Prostate gland (tissue), 2 donors: ENCODE data around the gene PTPN14. TPM values are rescaled to one million over a fixed set of nuclear protein-coding genes. Genes with fewer than 3 reads are reported as not detected.
"Not testable (repeated sequence)": the region's sequence is repeated elsewhere in the genome, so short reads cannot be mapped to it uniquely, and the experiment has no call there.

ENCODE experiments used
- DNase-seq: peaks from one replicate; pipeline ENCODE4 v3.0.0-alpha.2; 2019; ENCODE audit warnings: low spot score
- H3K27ac ChIP-seq, 2 donors: fragments of 200-600 bp; sonication (generic); 2 replicates each; pipeline ENCODE4 v1.5.1; 2017 to 2019
- H3K27me3 ChIP-seq: fragments of 200-600 bp; sonication (generic); replicated peaks from 2 replicates; pipeline ENCODE4 v1.5.1; 2019; ENCODE audit not compliant: insufficient read depth
- H3K36me3 ChIP-seq, 2 donors: fragments of 200-600 bp; sonication (generic); 1 replicate in 1 of 2; 2 replicates in 1 of 2; pipeline versions ENCODE4 v1.5.1 to v1.8.1; 2017 to 2019
- H3K4me1 ChIP-seq: fragments of 200-600 bp; sonication (generic); replicated peaks from 2 replicates; pipeline ENCODE4 v1.5.1; 2019
- H3K4me3 ChIP-seq, 2 donors: fragments of 200-600 bp; sonication (generic); 2 replicates each; pipeline ENCODE4 v1.5.1; 2017 to 2019
- H3K9me3 ChIP-seq: fragments of 200-600 bp; sonication (generic); 2 replicates; pipeline ENCODE4 v1.5.1; 2017
- POLR2A ChIP-seq: fragments of 450-650 bp; IDR thresholded peaks from one replicate; pipeline ENCODE4 v1.6.1; 2016; ENCODE audit warnings: antibody characterized with exemption, mild to moderate bottlenecking
- POLR2AphosphoS5 ChIP-seq: sonication (generic); formaldehyde crosslinking; IDR thresholded peaks from one replicate; pipeline ENCODE4 v1.6.1; 2017; ENCODE audit warnings: antibody characterized with exemption
- WGBS: methylation state at CpG from one replicate; pipeline ENCODE4 v1.1.5; 2018; 5-methylcytosine and 5-hydroxymethylcytosine counted together
- intact Hi-C: fragments of 100-400 bp; cut with DNase I; formaldehyde crosslinking; loops from one replicate; pipeline ENCODE4 v1.14.2; 2022
- total RNA-seq, 2 donors: library from RNA; depleted of rRNA; stranded (reverse); fragments of >200 nt; gene quantifications; one replicate each; pipeline ENCODE4 v1.1.0, GENCODE V29; 2016
- TF ChIP-seq, protein P1 (sequence below), 4 experiments: fragments of 200-600 bp in 2 of 4; fragments of 450-650 bp in 2 of 4; sonication (generic) in 2 of 4; IDR thresholded peaks; 1 replicate in 3 of 4; 2 replicates in 1 of 4; pipeline ENCODE4 v1.5.1; 2016 to 2019; ENCODE audit warnings: antibody characterized with exemption in 4 of 4, mild to moderate bottlenecking in 2 of 4, moderate library complexity in 2 of 4

The PTPN14 gene
- total RNA-seq, 2 donors from 2014 or later: 36.6 to 54.0 TPM

DNA sequence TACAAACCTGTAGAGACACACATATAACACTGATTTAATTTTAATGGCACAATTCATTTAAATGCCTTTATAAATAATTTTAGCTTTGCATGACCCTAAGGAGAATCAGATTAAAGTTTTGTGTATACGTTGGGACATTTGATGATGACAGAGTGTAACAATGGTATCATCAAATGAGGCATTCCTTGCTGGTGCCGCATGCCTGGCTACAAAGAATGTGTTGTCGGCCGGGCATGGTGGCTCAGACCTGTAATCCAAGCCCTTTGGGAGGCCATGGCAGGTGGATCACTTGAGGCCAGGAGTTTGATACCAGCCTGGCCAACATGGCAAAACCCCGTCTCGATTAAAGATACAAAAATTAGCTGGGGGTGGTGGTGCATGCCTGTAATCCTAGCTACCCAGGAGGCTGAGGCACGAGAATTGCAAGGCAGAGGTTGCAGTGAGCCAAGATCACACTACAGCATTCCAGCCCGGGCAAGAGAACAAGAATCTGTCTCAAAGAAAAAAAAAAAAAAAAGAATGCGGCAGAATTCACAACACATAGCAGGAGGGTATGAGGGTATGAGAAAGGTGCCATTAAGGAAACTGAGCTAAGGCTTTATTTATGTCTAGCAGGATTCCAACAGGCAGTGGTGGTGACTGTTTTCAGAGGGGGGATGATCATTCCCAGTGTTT lies 58.9 kb downstream of the PTPN14 start:
- intact Hi-C loops: loop anchor here (10.0 kb wide), 1 partner anchor 48 kb away; no protein-coding TSS in a partner anchor
- H3K27ac ChIP-seq: no peak overlapping the region
- WGBS: 73% methylated on average over 9 of the region's 9 CpGs

DNA sequence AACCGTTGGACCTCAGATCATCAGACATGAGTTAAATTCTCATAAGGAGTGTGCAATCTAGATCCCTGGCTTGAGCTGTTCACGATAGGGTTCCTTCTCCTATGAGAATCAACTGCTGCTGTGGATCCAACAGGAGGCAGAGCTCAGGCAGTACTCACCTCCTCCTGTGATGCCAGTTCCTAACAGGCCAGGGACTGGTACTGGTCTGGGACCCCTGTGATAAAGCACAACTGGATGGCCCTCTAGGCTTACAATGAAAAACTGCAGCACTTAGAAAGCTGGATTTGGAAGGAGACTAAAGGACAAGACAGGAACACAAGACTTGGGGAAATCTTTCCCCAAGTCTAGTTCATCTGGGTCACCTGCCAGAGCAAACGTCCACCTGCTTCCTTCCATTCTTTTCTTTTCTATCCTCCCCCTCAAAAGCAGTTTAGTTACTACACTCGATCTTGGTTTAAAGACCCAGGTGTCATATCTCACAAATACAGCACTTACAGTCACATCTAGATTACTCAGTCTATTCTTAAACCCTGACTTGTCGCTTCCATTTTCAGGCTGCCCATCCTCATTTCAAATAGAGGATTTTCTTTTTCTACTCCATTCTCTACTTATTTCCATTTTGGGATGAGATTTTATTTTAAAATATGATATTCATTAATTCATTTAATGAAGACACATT lies 59.8 kb downstream of the PTPN14 start:
- intact Hi-C loops: loop anchor here (10.0 kb wide), 1 partner anchor 47 kb away; no protein-coding TSS in a partner anchor
- 62% methylated on average over 5 of the region's 5 CpGs for WGBS

More for the DNA sequence above, 58.9 kb downstream of the PTPN14 start:
- H3K36me3 ChIP-seq: no peaks in the 10 kb centered on the region
- H3K4me3 ChIP-seq: no peak overlapping the region
- H3K27me3 ChIP-seq: no peaks in the 10 kb centered on the region
- TF ChIP-seq, protein P1, sequence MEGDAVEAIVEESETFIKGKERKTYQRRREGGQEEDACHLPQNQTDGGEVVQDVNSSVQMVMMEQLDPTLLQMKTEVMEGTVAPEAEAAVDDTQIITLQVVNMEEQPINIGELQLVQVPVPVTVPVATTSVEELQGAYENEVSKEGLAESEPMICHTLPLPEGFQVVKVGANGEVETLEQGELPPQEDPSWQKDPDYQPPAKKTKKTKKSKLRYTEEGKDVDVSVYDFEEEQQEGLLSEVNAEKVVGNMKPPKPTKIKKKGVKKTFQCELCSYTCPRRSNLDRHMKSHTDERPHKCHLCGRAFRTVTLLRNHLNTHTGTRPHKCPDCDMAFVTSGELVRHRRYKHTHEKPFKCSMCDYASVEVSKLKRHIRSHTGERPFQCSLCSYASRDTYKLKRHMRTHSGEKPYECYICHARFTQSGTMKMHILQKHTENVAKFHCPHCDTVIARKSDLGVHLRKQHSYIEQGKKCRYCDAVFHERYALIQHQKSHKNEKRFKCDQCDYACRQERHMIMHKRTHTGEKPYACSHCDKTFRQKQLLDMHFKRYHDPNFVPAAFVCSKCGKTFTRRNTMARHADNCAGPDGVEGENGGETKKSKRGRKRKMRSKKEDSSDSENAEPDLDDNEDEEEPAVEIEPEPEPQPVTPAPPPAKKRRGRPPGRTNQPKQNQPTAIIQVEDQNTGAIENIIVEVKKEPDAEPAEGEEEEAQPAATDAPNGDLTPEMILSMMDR (IDR thresholded peaks at IDR 0.05): no peak
- no peak for TF ChIP-seq POLR2AphosphoS5
- no peak for TF ChIP-seq POLR2A
- no peak for DNase-seq
- no peaks in the 10 kb centered on the region for H3K9me3 ChIP-seq
- no peaks in the 10 kb centered on the region for H3K4me1 ChIP-seq

DNA sequence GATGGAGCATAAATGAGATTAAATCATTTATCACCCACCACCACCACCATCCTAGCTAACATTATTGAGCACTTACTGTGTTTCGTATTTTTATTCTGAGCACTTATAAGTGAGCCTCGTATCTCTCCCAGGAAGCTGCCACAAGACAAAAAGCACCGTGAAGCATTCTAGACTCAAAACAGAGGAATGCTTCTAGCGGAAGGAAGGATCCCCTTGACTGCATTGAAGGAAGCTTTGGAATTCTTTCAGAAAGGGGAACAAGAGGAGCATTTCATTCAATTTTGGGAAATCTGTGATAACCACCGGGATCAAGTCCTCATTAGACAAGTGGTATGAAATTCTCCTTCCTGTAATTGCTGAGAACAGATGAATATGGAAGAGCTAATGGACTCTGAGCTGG lies 66.3 kb downstream of the PTPN14 start:
- intact Hi-C loops: no loop called here
- TF ChIP-seq POLR2A (no peak), POLR2AphosphoS5 (no peak)
- TF ChIP-seq, protein P1 (IDR thresholded peaks at IDR 0.05): no peak
- Histone ChIP-seq H3K9me3 (no peaks in the 10 kb centered on the region), H3K27ac (no peak overlapping the region), H3K27me3 (no peaks in the 10 kb centered on the region), H3K4me3 (no peak overlapping the region), H3K4me1 (no peaks in the 10 kb centered on the region), H3K36me3 (no peaks in the 10 kb centered on the region)
- DNase-seq: no peak
- 83% methylated on average over 5 of the region's 5 CpGs for WGBS

More for the DNA sequence above, 59.8 kb downstream of the PTPN14 start:
- Histone ChIP-seq H3K36me3 (no peaks in the 10 kb centered on the region), H3K27ac (no peak overlapping the region), H3K27me3 (no peaks in the 10 kb centered on the region), H3K4me3 (no peak overlapping the region), H3K9me3 (no peaks in the 10 kb centered on the region), H3K4me1 (no peaks in the 10 kb centered on the region)
- no peak for DNase-seq
- no peak for TF ChIP-seq POLR2AphosphoS5
- no peak for TF ChIP-seq POLR2A
- TF ChIP-seq, protein P1 (IDR thresholded peaks at IDR 0.05): no peak

DNA sequence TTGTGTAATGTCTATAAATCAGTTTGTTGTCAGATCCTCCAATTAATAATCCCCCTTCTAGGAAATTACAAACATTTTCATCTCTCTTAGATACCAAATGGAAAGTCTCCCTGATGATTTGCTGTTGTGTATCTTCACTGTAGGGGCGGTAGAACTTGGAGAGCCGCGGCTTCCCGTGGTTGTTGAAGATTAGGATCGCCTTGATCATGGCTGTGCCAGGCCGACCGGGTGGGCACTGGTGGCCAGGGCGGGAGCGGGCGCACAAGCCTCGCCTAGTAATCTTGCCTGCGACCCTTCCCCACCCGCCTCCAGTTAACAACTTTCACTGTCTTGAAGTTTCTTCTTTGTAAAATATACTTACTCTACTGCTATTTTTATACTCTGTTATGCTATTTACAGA lies 68.2 kb downstream of the PTPN14 start:
- intact Hi-C loops, H3K4me1 ChIP-seq, DNase-seq, H3K27me3 ChIP-seq, H3K36me3 ChIP-seq, H3K4me3 ChIP-seq, H3K27ac ChIP-seq, H3K9me3 ChIP-seq: not testable (repeated sequence)
- 79% methylated on average over 13 of the region's 13 CpGs for WGBS

DNA sequence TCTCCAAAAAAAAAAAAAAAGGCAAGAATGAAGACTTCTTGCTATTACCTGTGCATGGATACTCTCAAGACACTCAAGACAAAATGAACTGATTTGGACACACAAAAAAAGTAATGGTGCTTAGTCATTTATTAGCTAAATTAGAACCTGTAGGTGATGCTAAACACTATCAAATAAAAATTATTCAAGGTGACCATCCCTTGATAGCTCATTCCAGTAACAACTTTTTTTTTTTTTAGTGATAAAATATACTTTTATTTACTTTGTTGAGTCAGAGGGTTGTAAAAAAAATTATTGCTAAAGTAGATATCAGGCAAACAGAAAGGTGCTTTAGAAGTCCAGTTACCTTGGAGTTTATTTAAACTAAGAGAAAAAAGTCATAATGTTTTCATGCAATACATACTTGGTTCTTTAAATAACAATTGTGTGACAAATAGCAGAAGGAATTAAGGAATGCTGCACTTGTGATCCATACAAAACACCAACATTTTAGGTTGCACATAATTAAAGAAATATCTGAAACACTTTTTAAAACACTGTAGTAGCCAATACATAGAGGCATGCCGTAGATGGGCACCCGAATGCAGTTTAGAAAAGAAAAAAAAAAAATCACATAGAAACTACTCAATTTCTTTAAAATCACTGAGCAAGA lies 69.3 kb downstream of the PTPN14 start:
- H3K9me3 ChIP-seq, H3K27ac ChIP-seq, intact Hi-C loops, H3K4me3 ChIP-seq, H3K27me3 ChIP-seq, DNase-seq, H3K4me1 ChIP-seq, H3K36me3 ChIP-seq: not testable (repeated sequence)
- TF ChIP-seq POLR2AphosphoS5: peak; percentile 13
- TF ChIP-seq, protein P1 (IDR thresholded peaks at IDR 0.05): peak in 1 of 4 experiments; percentile 19
- 29% methylated on average over 2 of the region's 2 CpGs for WGBS
